ENCODE data around the gene CDK11B.
"Not testable (repeated sequence)": the region's sequence is repeated elsewhere in the genome, so short reads cannot be mapped to it uniquely, and the experiment has no call there.

Gene CDK11B

GRCh38 chr1:1680912-1681273 lies 22.1 kb upstream of the CDK11B start:
- DNase-seq, result no peak

- DNase-seq, result no peak
Measured at GRCh38 chr1:1680031-1680911, 21.5 kb upstream of the CDK11B start.

- DNase-seq, result no peak
Measured at GRCh38 chr1:1678581-1679380, 20.0 kb upstream of the CDK11B start.

- no peak for DNase-seq
Measured at GRCh38 chr1:1677718-1678580, 19.1 kb upstream of the CDK11B start.

GRCh38 chr1:1676087-1676486 lies 17.3 kb upstream of the CDK11B start:
- not testable (repeated sequence) for DNase-seq

- DNase-seq, result not testable (repeated sequence)
Measured at GRCh38 chr1:1675218-1675617, 16.4 kb upstream of the CDK11B start.

- not testable (repeated sequence) for DNase-seq
Measured at GRCh38 chr1:1674806-1675205, 16.0 kb upstream of the CDK11B start.

GRCh38 chr1:1672181-1672965 lies 13.6 kb upstream of the CDK11B start:
- DNase-seq, result no peak

- no peak for DNase-seq
Measured at GRCh38 chr1:1671365-1672119, 12.7 kb upstream of the CDK11B start.

- no peak for DNase-seq
Measured at GRCh38 chr1:1670866-1671265, 12.1 kb upstream of the CDK11B start.

- DNase-seq, result no peak
Measured at GRCh38 chr1:1669468-1670440, 10.9 kb upstream of the CDK11B start.

- no peak for DNase-seq
Measured at GRCh38 chr1:1666526-1666925, 7.7 kb upstream of the CDK11B start.

- no peak for DNase-seq
Measured at GRCh38 chr1:1665815-1666251, 7.0 kb upstream of the CDK11B start.

GRCh38 chr1:1664941-1665814 lies 6.4 kb upstream of the CDK11B start:
- no peak for DNase-seq

- not testable (repeated sequence) for DNase-seq
Measured at GRCh38 chr1:1664318-1664717, 5.5 kb upstream of the CDK11B start.

- not testable (repeated sequence) for DNase-seq
Measured at GRCh38 chr1:1662830-1663560, 4.2 kb upstream of the CDK11B start.

GRCh38 chr1:1662392-1662791 lies 3.6 kb upstream of the CDK11B start:
- not testable (repeated sequence) for DNase-seq

- not testable (repeated sequence) for DNase-seq
Measured at GRCh38 chr1:1648265-1648664, 10.5 kb downstream of the CDK11B start.
